Thymus (tissue), 11 donors: Measurements from ENCODE around the gene OXCT1. TPM values are rescaled to one million over a fixed set of nuclear protein-coding genes. Genes with fewer than 3 reads are reported as not detected.

Source experiments
- DNase-seq, 9 donors: peaks; one replicate each; pipeline ENCODE4 v3.0.0-alpha.2; 2013; ENCODE audit warnings: low spot score in 9 of 9, low read depth in 6 of 9, missing footprints in 1 of 9
- H3K27ac ChIP-seq, 2 donors: one replicate each; pipeline ENCODE4 v1.5.1; 2013; ENCODE audit warnings: control low read depth in 1 of 2, low read depth in 1 of 2, low read length in 1 of 2, mild to moderate bottlenecking in 1 of 2, moderate library complexity in 1 of 2
- H3K27me3 ChIP-seq, 2 donors: one replicate each; pipeline ENCODE4 v1.5.1; 2013; ENCODE audit warnings: low read length in 1 of 2; ENCODE audit not compliant: control insufficient read depth in 2 of 2, insufficient read depth in 1 of 2
- H3K36me3 ChIP-seq, 2 donors: one replicate each; pipeline ENCODE4 v1.5.1; 2013; ENCODE audit warnings: low read length in 1 of 2, mild to moderate bottlenecking in 1 of 2, moderate library complexity in 1 of 2; ENCODE audit not compliant: control insufficient read depth in 2 of 2, insufficient read depth in 2 of 2
- H3K4me1 ChIP-seq, 2 donors: one replicate each; pipeline ENCODE4 v1.5.1; 2013; ENCODE audit warnings: low read length in 2 of 2; ENCODE audit not compliant: control insufficient read depth in 2 of 2, insufficient read depth in 2 of 2
- H3K4me3 ChIP-seq, 2 donors: one replicate each; pipeline ENCODE4 v1.5.1; 2013; ENCODE audit warnings: low read length in 2 of 2, control low read depth in 1 of 2, mild to moderate bottlenecking in 1 of 2
- H3K9me3 ChIP-seq, 2 donors: one replicate each; pipeline ENCODE4 v1.5.1; 2013; ENCODE audit warnings: low read length in 1 of 2, mild to moderate bottlenecking in 1 of 2; ENCODE audit not compliant: control insufficient read depth in 2 of 2, insufficient read depth in 1 of 2
- WGBS: extraction: QIAGEN DNeasy Blood & Tissue Kit; methylation state at CpG from one replicate; pipeline ENCODE4 v1.1.7; 2013; 5-methylcytosine and 5-hydroxymethylcytosine counted together
- polyA plus RNA-seq: library from polyadenylated mRNA; stranded (reverse); fragments of 200-250 nt; gene quantifications from one replicate; pipeline ENCODE4 v1.2.3, GENCODE V29; 2013
- total RNA-seq: library from RNA; stranded (reverse); fragments of 120-200 nt; gene quantifications from one replicate; pipeline ENCODE4 v1.2.4, GENCODE V29; 2013
- donor health status: healthy.

The OXCT1 gene
- total and polyA plus RNA-seq, 2 donors: 44.1 to 56.0 TPM

- Histone ChIP-seq H3K27ac (no peak overlapping the region), H3K4me1 (no peaks in the 10 kb centered on the region), H3K27me3 (peaks cover 0 to 23% of the 10 kb centered on the region in 2 donors), H3K4me3 (no peak overlapping the region), H3K36me3 (no peaks in the 10 kb centered on the region), H3K9me3 (no peaks in the 10 kb centered on the region)
- no peak for DNase-seq
- 95% methylated on average over 3 of the region's 3 CpGs for WGBS
Observed at GRCh38 chr5:41893074-41893851, 23.0 kb upstream of the OXCT1 start.

GRCh38 chr5:41892031-41892430 is 21.8 kb upstream of the OXCT1 start:
- H3K4me1 ChIP-seq: no peaks in the 10 kb centered on the region
- no peak overlapping the region for H3K27ac ChIP-seq
- DNase-seq: no peak

GRCh38 chr5:41891066-41891707 is 21.0 kb upstream of the OXCT1 start:
- H3K27ac ChIP-seq: no peak overlapping the region
- no peak for DNase-seq
- WGBS: 89% methylated on average over 2 of the region's 2 CpGs

More at GRCh38 chr5:41892031-41892430, 21.8 kb upstream of the OXCT1 start:
- Histone ChIP-seq H3K36me3 (no peaks in the 10 kb centered on the region), H3K9me3 (no peaks in the 10 kb centered on the region), H3K27me3 (peaks cover 0 to 17% of the 10 kb centered on the region in 2 donors), H3K4me3 (no peak overlapping the region)

GRCh38 chr5:41885286-41885685 is 15.1 kb upstream of the OXCT1 start:
- no peak for DNase-seq
- Histone ChIP-seq H3K27ac (no peak overlapping the region), H3K4me3 (no peak overlapping the region), H3K4me1 (no peaks in the 10 kb centered on the region), H3K36me3 (no peaks in the 10 kb centered on the region), H3K27me3 (no peaks in the 10 kb centered on the region), H3K9me3 (no peaks in the 10 kb centered on the region)

More at GRCh38 chr5:41891066-41891707, 21.0 kb upstream of the OXCT1 start:
- no peaks in the 10 kb centered on the region for H3K36me3 ChIP-seq
- no peak overlapping the region for H3K4me3 ChIP-seq
- H3K27me3 ChIP-seq: peaks cover 0 to 11% of the 10 kb centered on the region in 2 donors
- H3K9me3 ChIP-seq: no peaks in the 10 kb centered on the region
- no peaks in the 10 kb centered on the region for H3K4me1 ChIP-seq

- no peaks in the 10 kb centered on the region for H3K4me1 ChIP-seq
- H3K36me3 ChIP-seq: no peaks in the 10 kb centered on the region
- no peaks in the 10 kb centered on the region for H3K9me3 ChIP-seq
- no peak for DNase-seq
- 93% methylated on average over 2 of the region's 2 CpGs for WGBS
- no peak overlapping the region for H3K27ac ChIP-seq
- H3K4me3 ChIP-seq: no peak overlapping the region
- H3K27me3 ChIP-seq: no peaks in the 10 kb centered on the region
Observed at GRCh38 chr5:41883936-41884335, 13.7 kb upstream of the OXCT1 start.

- no peak overlapping the region for H3K4me3 ChIP-seq
- no peak overlapping the region for H3K27ac ChIP-seq
- H3K9me3 ChIP-seq: no peaks in the 10 kb centered on the region
- 92% methylated on average over 3 of the region's 3 CpGs for WGBS
- H3K36me3 ChIP-seq: no peaks in the 10 kb centered on the region
- H3K4me1 ChIP-seq: no peaks in the 10 kb centered on the region
- no peaks in the 10 kb centered on the region for H3K27me3 ChIP-seq
- DNase-seq: no peak
Observed at GRCh38 chr5:41883243-41883642, 13.0 kb upstream of the OXCT1 start.

- Histone ChIP-seq H3K36me3 (no peaks in the 10 kb centered on the region), H3K4me1 (no peaks in the 10 kb centered on the region), H3K27ac (no peak overlapping the region), H3K27me3 (no peaks in the 10 kb centered on the region), H3K4me3 (no peak overlapping the region), H3K9me3 (no peaks in the 10 kb centered on the region)
- no peak for DNase-seq
- WGBS: 88% methylated on average over 5 of the region's 5 CpGs
Observed at GRCh38 chr5:41882765-41883164, 12.5 kb upstream of the OXCT1 start.

- no peaks in the 10 kb centered on the region for H3K27me3 ChIP-seq
- no peaks in the 10 kb centered on the region for H3K9me3 ChIP-seq
- DNase-seq: no peak
- H3K4me1 ChIP-seq: no peaks in the 10 kb centered on the region
- H3K4me3 ChIP-seq: no peak overlapping the region
- WGBS: 95% methylated on average over 3 of the region's 3 CpGs
- H3K27ac ChIP-seq: no peak overlapping the region
- H3K36me3 ChIP-seq: no peaks in the 10 kb centered on the region
Observed at GRCh38 chr5:41878643-41879478, 8.6 kb upstream of the OXCT1 start.

- 86% methylated on average over 2 of the region's 2 CpGs for WGBS
- Histone ChIP-seq H3K36me3 (no peaks in the 10 kb centered on the region), H3K4me3 (no peak overlapping the region), H3K4me1 (no peaks in the 10 kb centered on the region), H3K27me3 (no peaks in the 10 kb centered on the region), H3K9me3 (no peaks in the 10 kb centered on the region), H3K27ac (no peak overlapping the region)
- DNase-seq: no peak
Observed at GRCh38 chr5:41878173-41878572, 7.9 kb upstream of the OXCT1 start.
